PC-3 (cell line): ENCODE data around the gene GLMP. TPM values are rescaled to one million over a fixed set of nuclear protein-coding genes. Genes with fewer than 3 reads are reported as not detected.

ENCODE experiments used
- ATAC-seq: fragments of 200-7000 bp; cut with Tn5 transposase; 2 replicates; pipeline ENCODE4 v1.9.1; 2020; ENCODE audit warnings: mild to moderate bottlenecking, moderate library complexity
- BruUV-seq: library from RNA; stranded (reverse); fragments of 400-500 nt; replicated peaks from 2 replicates; lab custom pipeline; 2021; lab: Mats Ljungman, UMichigan
- CTCF ChIA-PET: fragments of 300-600 bp; sonication (Branson Sonifier 250); formaldehyde crosslinking; loops from one replicate; lab custom pipeline; 2022; ENCODE audit warnings: antibody characterized with exemption; lab: Charles Lee
- POLR2A ChIA-PET: fragments of 300-600 bp; sonication (Branson Sonifier 250); formaldehyde crosslinking; loops from one replicate; lab custom pipeline; 2022; ENCODE audit warnings: antibody characterized with exemption; ENCODE audit not compliant: unreplicated experiment; lab: Charles Lee
- DNase-seq: peaks from one replicate; pipeline ENCODE4 v3.0.0-alpha.2; 2015
- H2AFZ ChIP-seq: fragments of 300-600 bp; sonication (generic); 2 replicates; pipeline ENCODE4 v1.6.0; 2016; ENCODE audit warnings: antibody characterized with exemption, low read length
- H3F3A ChIP-seq: fragments of 300-600 bp; sonication (generic); one replicate; pipeline ENCODE4 v1.6.0; 2017; ENCODE audit warnings: antibody characterized with exemption, low read length, control low read depth, mild to moderate bottlenecking; ENCODE audit not compliant: unreplicated experiment
- H3K27ac ChIP-seq: fragments of 300-600 bp; sonication (generic); 2 replicates; pipeline ENCODE4 v1.5.1; 2016; ENCODE audit warnings: mild to moderate bottlenecking, low read length
- H3K27me3 ChIP-seq: fragments of 300-600 bp; sonication (generic); 2 replicates; pipeline ENCODE4 v1.6.1; 2016; ENCODE audit warnings: low read length, mixed read lengths
- H3K36me3 ChIP-seq: fragments of 300-600 bp; sonication (generic); 2 replicates; pipeline ENCODE4 v1.6.1; 2016; ENCODE audit warnings: low read depth, mixed run types, low read length, mixed read lengths
- H3K4me1 ChIP-seq: fragments of 300-600 bp; sonication (generic); 2 replicates; pipeline ENCODE4 v1.5.1; 2016; ENCODE audit warnings: low read length; ENCODE audit not compliant: insufficient read depth
- H3K4me2 ChIP-seq: fragments of 300-600 bp; sonication (generic); 2 replicates; pipeline ENCODE4 v1.6.0; 2016; ENCODE audit warnings: low read length
- H3K4me3 ChIP-seq: fragments of 300-600 bp; sonication (generic); 2 replicates; pipeline ENCODE4 v1.5.1; 2016; ENCODE audit warnings: mild to moderate bottlenecking, low read length, mixed read lengths
- H3K79me2 ChIP-seq: fragments of 300-600 bp; sonication (generic); 2 replicates; pipeline ENCODE4 v1.6.1; 2017; ENCODE audit warnings: low read length, mixed read lengths
- H3K9ac ChIP-seq: fragments of 300-600 bp; sonication (generic); 2 replicates; pipeline ENCODE4 v1.6.0; 2016; ENCODE audit warnings: mild to moderate bottlenecking, low read length
- H3K9me2 ChIP-seq: fragments of 300-600 bp; sonication (generic); replicated peaks from 2 replicates; pipeline ENCODE4 v1.6.1; 2016; ENCODE audit warnings: mixed run types, low read length, mixed read lengths
- H3K9me3 ChIP-seq: fragments of 300-600 bp; sonication (generic); 2 replicates; pipeline ENCODE4 v1.6.1; 2016; ENCODE audit warnings: low read length, mixed read lengths
- H4K20me1 ChIP-seq: fragments of 300-600 bp; sonication (generic); 2 replicates; pipeline ENCODE4 v1.6.1; 2016; ENCODE audit warnings: low read length, mixed read lengths
- EZH2 ChIP-seq: fragments of 300-600 bp; sonication (generic); IDR thresholded peaks from one replicate; pipeline ENCODE4 v1.6.1; 2017; ENCODE audit warnings: antibody characterized with exemption, mild to moderate bottlenecking, low read length; ENCODE audit not compliant: unreplicated experiment
- EZH2phosphoT487 ChIP-seq: fragments of 300-600 bp; sonication (generic); IDR thresholded peaks from 2 replicates; pipeline ENCODE4 v1.6.1; 2018; ENCODE audit warnings: mild to moderate bottlenecking, antibody characterized with exemption, low read length, borderline replicate concordance
- intact Hi-C: fragments of 100-400 bp; cut with micrococcal nuclease; formaldehyde crosslinking; loops from 2 replicates; pipeline ENCODE4 v1.9.0; 2023
- total RNA-seq: library from RNA; depleted of rRNA; stranded (reverse); fragments of >200 nt; gene quantifications from 2 replicates; pipeline ENCODE4 v1.2.3, GENCODE V29; 2014
- TF ChIP-seq, protein P1 (sequence below): fragments of 300-600 bp; sonication (generic); conservative IDR thresholded peaks from 2 replicates; pipeline ENCODE4 v1.5.1; 2017; ENCODE audit warnings: antibody characterized with exemption, low read depth, mild to moderate bottlenecking, low read length

GLMP gene
- total RNA-seq, 1 experiment from 2014 or later = 49.8 TPM

DNA sequence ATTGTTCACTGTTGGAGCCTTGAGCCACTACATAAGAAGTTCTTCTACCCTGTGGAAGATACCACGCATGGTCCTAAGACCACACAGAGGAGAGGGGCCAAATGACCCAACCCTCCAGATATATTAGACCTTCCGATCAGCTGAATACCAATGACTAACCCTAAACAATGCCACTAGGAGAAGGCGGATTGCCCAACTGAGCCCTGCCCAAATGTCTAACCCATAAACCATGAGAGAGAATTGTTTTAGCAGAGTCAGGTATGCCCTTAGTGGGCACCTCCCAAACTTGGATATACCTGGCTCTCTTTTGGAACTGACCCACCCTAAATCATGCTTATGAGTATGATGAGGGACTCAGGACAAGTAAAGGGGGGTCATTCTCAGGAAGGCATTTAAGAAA is 25.2 kb downstream of the GLMP start:
- BruUV-seq = no TSS peak
- Histone ChIP-seq H3K27ac (no peak overlapping the region), H3K4me1 (no peaks in the 10 kb centered on the region), H3K27me3 (no peaks in the 10 kb centered on the region), H3K4me3 (no peak overlapping the region), H3K36me3 (peaks cover 81% of the 10 kb centered on the region), H3F3A (peaks cover 3% of the 10 kb centered on the region), H3K9me3 (no peaks in the 10 kb centered on the region), H3K9ac (no peak overlapping the region), H2AFZ (no peak overlapping the region), H3K79me2 (0 out of 2 replicates have a peak, but pooled peaks cover 4% of the 10 kb centered on the region), H3K9me2 (no peaks in the 10 kb centered on the region), H3K4me2 (no peak overlapping the region), H4K20me1 (0 out of 2 replicates have a peak, but pooled peaks cover 4% of the 10 kb centered on the region)
- ChIA-PET POLR2A (no interaction called here), CTCF (no interaction called here)
- intact Hi-C loops = no loop called here
- DNase-seq (peak; percentile 29), ATAC-seq (0 out of 2 replicates have a peak, but pooled peaks have one; percentile 27)
- TF ChIP-seq EZH2 (no peak), EZH2phosphoT487 (no peak)
- TF ChIP-seq, protein P1, sequence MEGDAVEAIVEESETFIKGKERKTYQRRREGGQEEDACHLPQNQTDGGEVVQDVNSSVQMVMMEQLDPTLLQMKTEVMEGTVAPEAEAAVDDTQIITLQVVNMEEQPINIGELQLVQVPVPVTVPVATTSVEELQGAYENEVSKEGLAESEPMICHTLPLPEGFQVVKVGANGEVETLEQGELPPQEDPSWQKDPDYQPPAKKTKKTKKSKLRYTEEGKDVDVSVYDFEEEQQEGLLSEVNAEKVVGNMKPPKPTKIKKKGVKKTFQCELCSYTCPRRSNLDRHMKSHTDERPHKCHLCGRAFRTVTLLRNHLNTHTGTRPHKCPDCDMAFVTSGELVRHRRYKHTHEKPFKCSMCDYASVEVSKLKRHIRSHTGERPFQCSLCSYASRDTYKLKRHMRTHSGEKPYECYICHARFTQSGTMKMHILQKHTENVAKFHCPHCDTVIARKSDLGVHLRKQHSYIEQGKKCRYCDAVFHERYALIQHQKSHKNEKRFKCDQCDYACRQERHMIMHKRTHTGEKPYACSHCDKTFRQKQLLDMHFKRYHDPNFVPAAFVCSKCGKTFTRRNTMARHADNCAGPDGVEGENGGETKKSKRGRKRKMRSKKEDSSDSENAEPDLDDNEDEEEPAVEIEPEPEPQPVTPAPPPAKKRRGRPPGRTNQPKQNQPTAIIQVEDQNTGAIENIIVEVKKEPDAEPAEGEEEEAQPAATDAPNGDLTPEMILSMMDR = no peak

DNA sequence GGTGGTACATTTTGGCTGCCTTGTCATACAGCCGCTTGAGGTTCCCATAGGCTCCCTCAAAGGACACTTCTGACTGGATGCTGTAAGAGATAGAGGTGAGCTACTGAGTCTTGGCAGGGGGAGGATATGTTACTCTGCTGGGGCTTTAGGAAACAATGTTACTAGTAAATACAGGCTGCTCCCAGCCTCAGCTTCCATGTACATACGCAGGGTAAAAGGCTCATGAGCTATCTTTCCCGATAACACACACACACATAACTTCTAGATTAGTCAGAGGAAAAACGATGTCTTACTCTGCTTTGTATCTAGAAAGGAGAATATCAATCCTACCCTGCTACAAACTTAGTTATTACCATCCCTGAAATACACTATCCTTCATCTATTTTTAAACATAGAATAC is 27.1 kb downstream of the GLMP start:
- ChIA-PET POLR2A (no interaction called here), CTCF (interaction anchor here (0.6 kb wide), 1 partner anchor 1179 kb away, joined by 6 read pairs; no protein-coding TSS in a partner anchor)
- ATAC-seq (no peak), DNase-seq (no peak)
- Histone ChIP-seq H3K4me1 (peaks cover 10% of the 10 kb centered on the region), H3K79me2 (0 out of 2 replicates have a peak, but pooled peaks cover 4% of the 10 kb centered on the region), H3K27me3 (no peaks in the 10 kb centered on the region), H4K20me1 (0 out of 2 replicates have a peak, but pooled peaks cover 4% of the 10 kb centered on the region), H3F3A (peaks cover 5% of the 10 kb centered on the region), H2AFZ (no peak overlapping the region), H3K27ac (no peak overlapping the region), H3K9ac (no peak overlapping the region), H3K4me2 (no peak overlapping the region), H3K9me2 (no peaks in the 10 kb centered on the region), H3K9me3 (no peaks in the 10 kb centered on the region), H3K4me3 (no peak overlapping the region), H3K36me3 (peaks cover 73% of the 10 kb centered on the region)
- intact Hi-C loops = no loop called here
- BruUV-seq = no TSS peak
- TF ChIP-seq EZH2phosphoT487 = no peak
- TF ChIP-seq EZH2 = no peak
- TF ChIP-seq, protein P1 = no peak

DNA sequence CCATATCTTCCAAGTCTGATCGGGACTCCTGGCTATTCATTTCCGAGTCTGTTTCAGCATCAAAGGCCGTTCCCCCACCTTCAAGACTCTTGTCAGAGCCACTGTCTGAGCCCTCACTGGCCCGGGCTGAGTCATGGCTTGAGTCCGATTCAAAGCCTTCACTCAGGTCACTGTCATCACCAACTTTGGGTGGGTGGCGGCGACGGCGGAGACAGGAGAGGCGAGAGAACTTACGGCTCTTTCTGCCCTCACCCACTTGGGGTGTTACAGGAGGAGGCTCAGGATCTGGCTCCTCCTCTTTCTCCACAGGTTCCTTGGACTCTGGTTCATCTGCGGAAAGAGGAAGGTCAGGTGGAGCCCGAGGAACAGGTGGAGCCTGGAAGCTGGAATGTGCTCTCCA is 29.4 kb downstream of the GLMP start:
- Histone ChIP-seq H2AFZ (no peak overlapping the region), H3K9me2 (no peaks in the 10 kb centered on the region), H3K4me2 (no peak overlapping the region), H3K4me3 (no peak overlapping the region), H3K4me1 (peaks cover 25% of the 10 kb centered on the region), H3K9me3 (no peaks in the 10 kb centered on the region), H3K27ac (no peak overlapping the region), H3K27me3 (no peaks in the 10 kb centered on the region), H3F3A (peaks cover 12% of the 10 kb centered on the region), H3K36me3 (peaks cover 65% of the 10 kb centered on the region), H3K79me2 (peaks cover 6% of the 10 kb centered on the region; the same call in 1 of the 2 replicates), H3K9ac (no peak overlapping the region), H4K20me1 (0 out of 2 replicates have a peak, but pooled peaks cover 7% of the 10 kb centered on the region)
- intact Hi-C loops = no loop called here
- ATAC-seq = no peak
- no peak for DNase-seq
- TF ChIP-seq, protein P1 = no peak
- TF ChIP-seq EZH2phosphoT487 (no peak), EZH2 (no peak)
- ChIA-PET POLR2A (no interaction called here), CTCF (no interaction called here)
- TSS peak; percentile 52 for BruUV-seq
